ENCODE data around the gene EPHB2.

DNA sequence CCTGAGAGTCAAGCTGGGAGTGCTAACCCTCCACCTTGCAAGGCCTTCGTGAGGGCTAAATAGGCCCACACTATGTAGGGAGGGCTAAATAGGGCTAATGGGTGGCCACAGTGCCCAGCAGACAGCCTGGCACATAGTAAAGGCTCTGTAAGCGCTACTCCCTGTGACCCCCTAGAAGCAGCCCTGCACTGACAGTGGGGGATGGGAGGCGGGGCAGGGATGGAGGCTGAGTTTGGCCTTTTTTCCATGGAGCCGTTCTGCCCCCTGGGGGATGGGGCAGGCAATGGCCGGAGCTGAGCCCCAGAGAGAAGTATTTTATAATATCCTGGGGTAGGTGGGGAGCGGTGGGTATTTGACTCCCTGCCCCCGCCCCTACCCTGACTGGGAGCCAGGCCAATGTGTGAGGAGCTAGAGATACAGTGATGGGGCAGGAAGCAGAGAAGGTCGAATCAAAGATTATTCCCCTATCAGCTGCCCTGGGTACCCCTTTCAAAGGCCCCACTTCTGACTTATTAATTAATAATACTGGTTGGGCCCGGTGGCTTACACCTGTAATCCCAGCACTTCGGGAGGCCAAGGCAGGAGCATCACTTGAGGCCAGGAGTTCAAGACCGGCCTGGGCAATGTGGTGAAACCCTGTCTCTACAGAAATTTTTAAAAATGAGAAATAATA is 219.7 kb downstream of the EPHB2 start:
- TF ChIP-seq, protein P1, sequence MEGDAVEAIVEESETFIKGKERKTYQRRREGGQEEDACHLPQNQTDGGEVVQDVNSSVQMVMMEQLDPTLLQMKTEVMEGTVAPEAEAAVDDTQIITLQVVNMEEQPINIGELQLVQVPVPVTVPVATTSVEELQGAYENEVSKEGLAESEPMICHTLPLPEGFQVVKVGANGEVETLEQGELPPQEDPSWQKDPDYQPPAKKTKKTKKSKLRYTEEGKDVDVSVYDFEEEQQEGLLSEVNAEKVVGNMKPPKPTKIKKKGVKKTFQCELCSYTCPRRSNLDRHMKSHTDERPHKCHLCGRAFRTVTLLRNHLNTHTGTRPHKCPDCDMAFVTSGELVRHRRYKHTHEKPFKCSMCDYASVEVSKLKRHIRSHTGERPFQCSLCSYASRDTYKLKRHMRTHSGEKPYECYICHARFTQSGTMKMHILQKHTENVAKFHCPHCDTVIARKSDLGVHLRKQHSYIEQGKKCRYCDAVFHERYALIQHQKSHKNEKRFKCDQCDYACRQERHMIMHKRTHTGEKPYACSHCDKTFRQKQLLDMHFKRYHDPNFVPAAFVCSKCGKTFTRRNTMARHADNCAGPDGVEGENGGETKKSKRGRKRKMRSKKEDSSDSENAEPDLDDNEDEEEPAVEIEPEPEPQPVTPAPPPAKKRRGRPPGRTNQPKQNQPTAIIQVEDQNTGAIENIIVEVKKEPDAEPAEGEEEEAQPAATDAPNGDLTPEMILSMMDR (IDR thresholded peaks at IDR 0.05) = peak; percentile 85
- TF ChIP-seq HMGA2 (CRISPR knock-in tag; IDR thresholded peaks at IDR 0.05) (no peak), JUN (CRISPR knock-in tag; IDR thresholded peaks at IDR 0.05) (no peak), NR1H2 (CRISPR knock-in tag; IDR thresholded peaks at IDR 0.05) (no peak), NFE2L1 (CRISPR knock-in tag; IDR thresholded peaks at IDR 0.05) (no peak), SP1 (CRISPR knock-in tag; conservative IDR thresholded peaks at IDR 0.05) (no peak)
- TF ChIP-seq, protein P2, sequence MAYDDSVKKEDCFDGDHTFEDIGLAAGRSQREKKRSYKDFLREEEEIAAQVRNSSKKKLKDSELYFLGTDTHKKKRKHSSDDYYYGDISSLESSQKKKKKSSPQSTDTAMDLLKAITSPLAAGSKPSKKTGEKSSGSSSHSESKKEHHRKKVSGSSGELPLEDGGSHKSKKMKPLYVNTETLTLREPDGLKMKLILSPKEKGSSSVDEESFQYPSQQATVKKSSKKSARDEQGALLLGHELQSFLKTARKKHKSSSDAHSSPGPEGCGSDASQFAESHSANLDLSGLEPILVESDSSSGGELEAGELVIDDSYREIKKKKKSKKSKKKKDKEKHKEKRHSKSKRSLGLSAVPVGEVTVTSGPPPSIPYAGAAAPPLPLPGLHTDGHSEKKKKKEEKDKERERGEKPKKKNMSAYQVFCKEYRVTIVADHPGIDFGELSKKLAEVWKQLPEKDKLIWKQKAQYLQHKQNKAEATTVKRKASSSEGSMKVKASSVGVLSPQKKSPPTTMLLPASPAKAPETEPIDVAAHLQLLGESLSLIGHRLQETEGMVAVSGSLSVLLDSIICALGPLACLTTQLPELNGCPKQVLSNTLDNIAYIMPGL (CRISPR knock-in tag; IDR thresholded peaks at IDR 0.05) = no peak
- TF ChIP-seq, protein P3, sequence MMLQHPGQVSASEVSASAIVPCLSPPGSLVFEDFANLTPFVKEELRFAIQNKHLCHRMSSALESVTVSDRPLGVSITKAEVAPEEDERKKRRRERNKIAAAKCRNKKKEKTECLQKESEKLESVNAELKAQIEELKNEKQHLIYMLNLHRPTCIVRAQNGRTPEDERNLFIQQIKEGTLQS (CRISPR knock-in tag; conservative IDR thresholded peaks at IDR 0.05) = no peak
- TF ChIP-seq, protein P4, sequence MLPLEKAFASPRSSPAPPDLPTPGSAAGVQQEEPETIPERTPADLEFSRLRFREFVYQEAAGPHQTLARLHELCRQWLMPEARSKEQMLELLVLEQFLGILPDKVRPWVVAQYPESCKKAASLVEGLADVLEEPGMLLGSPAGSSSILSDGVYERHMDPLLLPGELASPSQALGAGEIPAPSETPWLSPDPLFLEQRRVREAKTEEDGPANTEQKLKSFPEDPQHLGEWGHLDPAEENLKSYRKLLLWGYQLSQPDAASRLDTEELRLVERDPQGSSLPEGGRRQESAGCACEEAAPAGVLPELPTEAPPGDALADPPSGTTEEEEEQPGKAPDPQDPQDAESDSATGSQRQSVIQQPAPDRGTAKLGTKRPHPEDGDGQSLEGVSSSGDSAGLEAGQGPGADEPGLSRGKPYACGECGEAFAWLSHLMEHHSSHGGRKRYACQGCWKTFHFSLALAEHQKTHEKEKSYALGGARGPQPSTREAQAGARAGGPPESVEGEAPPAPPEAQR (CRISPR knock-in tag; IDR thresholded peaks at IDR 0.05) = no peak
- TF ChIP-seq, protein P5, sequence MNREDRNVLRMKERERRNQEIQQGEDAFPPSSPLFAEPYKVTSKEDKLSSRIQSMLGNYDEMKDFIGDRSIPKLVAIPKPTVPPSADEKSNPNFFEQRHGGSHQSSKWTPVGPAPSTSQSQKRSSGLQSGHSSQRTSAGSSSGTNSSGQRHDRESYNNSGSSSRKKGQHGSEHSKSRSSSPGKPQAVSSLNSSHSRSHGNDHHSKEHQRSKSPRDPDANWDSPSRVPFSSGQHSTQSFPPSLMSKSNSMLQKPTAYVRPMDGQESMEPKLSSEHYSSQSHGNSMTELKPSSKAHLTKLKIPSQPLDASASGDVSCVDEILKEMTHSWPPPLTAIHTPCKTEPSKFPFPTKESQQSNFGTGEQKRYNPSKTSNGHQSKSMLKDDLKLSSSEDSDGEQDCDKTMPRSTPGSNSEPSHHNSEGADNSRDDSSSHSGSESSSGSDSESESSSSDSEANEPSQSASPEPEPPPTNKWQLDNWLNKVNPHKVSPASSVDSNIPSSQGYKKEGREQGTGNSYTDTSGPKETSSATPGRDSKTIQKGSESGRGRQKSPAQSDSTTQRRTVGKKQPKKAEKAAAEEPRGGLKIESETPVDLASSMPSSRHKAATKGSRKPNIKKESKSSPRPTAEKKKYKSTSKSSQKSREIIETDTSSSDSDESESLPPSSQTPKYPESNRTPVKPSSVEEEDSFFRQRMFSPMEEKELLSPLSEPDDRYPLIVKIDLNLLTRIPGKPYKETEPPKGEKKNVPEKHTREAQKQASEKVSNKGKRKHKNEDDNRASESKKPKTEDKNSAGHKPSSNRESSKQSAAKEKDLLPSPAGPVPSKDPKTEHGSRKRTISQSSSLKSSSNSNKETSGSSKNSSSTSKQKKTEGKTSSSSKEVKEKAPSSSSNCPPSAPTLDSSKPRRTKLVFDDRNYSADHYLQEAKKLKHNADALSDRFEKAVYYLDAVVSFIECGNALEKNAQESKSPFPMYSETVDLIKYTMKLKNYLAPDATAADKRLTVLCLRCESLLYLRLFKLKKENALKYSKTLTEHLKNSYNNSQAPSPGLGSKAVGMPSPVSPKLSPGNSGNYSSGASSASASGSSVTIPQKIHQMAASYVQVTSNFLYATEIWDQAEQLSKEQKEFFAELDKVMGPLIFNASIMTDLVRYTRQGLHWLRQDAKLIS (CRISPR knock-in tag; IDR thresholded peaks at IDR 0.05; ENCODE audit: borderline replicate concordance) = no peak
- TF ChIP-seq, protein P6, sequence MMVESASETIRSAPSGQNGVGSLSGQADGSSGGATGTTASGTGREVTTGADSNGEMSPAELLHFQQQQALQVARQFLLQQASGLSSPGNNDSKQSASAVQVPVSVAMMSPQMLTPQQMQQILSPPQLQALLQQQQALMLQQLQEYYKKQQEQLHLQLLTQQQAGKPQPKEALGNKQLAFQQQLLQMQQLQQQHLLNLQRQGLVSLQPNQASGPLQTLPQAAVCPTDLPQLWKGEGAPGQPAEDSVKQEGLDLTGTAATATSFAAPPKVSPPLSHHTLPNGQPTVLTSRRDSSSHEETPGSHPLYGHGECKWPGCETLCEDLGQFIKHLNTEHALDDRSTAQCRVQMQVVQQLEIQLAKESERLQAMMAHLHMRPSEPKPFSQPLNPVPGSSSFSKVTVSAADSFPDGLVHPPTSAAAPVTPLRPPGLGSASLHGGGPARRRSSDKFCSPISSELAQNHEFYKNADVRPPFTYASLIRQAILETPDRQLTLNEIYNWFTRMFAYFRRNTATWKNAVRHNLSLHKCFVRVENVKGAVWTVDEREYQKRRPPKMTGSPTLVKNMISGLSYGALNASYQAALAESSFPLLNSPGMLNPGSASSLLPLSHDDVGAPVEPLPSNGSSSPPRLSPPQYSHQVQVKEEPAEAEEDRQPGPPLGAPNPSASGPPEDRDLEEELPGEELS (CRISPR knock-in tag; IDR thresholded peaks at IDR 0.05) = no peak
